HG02678 (cell line): Measurements from ENCODE around the gene DGCR6L.
"Not testable (repeated sequence)": the region's sequence is repeated elsewhere in the genome, so short reads cannot be mapped to it uniquely, and the experiment has no call there.

Source experiments
- ATAC-seq: cut with Tn5 transposase; IDR thresholded peaks from one replicate; pipeline ENCODE4 v1.9.1; 2021; ENCODE audit warnings: mild to moderate bottlenecking, moderate library complexity; ENCODE audit not compliant: unreplicated experiment

The DGCR6L gene

DNA sequence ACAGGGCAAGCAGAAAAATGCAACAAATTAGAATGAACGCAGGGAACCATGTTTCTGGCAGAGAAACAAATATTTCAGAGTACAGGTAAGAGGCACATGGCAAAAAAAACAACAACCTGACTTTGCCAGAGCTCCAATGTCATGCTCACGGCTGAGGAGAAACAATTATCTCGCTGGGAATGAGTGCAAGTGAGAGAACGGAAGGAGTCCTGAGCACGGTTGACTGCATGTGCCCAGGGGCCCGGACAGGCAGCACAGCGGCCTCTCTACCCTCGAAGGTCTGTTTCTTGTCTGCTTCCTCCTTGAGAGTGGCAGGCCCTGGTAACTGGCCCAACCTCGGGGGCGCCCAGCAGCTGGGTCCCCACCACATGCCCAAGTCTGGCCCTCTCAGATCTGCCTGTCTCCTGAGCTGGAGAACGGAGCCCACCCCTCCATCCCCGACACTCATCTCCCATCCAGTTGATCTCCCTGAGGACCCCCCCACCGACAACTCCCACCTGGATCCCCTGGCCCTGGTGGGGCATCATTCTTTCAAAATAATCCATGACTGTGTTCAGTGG lies 27.1 kb downstream of the DGCR6L start:
- no peak for ATAC-seq

DNA sequence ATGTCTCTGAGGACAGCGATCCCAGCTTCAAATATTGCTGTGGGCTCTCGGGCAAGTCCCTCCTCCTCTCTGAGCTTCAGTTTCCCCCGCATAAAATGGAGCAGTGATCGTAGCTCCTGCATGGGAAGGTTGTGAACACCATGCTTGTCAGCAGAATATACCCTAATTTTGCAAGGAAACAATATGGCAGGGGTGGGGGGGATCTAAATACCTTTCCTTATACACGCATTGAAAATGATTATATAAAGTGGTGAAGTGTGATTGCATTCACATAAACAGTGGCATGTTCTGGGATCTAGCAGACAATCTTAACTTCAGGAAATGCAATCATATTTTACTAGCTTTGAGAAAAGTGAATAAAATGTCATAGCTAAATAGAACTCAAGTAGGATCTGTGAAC lies 27.8 kb downstream of the DGCR6L start:
- ATAC-seq, result no peak

DNA sequence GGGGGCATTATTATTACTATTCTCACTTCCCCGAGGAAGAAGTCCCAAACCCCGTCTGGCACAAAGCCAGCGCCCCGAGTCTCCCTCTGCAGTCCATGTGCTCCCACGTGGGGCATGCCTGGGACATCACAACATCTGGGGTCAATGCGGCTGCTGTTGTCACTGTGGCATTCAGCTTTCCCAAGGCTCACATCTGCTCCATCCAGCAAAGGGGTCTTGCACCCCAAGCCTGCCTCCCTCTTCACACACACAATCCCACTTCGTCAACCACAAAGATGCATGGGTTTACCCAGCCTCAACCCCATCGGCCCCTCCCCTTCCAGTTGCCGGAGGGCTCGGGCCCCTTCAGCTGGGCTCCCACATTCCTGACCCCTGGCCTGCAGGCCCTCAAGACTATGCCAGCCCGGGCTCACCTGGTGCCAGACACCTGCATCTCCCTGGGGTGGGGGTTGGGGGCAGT lies 28.2 kb downstream of the DGCR6L start:
- ATAC-seq, result no peak

DNA sequence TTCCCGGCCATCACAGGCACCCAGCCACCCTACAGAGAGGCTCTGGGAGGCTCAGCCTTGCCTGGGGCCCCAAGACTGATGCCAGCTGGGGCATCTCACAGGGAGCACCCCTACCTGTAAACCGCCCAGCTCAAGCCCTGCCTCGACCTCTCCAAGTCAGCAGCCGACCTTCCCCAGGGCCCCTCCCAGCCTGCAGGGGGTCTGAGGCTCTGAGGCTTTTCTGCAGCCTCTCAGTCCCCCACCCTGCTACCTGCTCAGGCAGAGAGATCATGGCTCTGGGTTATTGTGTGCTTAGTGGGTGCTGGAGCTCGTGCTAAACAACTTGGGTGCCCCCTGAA lies 28.6 kb downstream of the DGCR6L start:
- ATAC-seq, result no peak

DNA sequence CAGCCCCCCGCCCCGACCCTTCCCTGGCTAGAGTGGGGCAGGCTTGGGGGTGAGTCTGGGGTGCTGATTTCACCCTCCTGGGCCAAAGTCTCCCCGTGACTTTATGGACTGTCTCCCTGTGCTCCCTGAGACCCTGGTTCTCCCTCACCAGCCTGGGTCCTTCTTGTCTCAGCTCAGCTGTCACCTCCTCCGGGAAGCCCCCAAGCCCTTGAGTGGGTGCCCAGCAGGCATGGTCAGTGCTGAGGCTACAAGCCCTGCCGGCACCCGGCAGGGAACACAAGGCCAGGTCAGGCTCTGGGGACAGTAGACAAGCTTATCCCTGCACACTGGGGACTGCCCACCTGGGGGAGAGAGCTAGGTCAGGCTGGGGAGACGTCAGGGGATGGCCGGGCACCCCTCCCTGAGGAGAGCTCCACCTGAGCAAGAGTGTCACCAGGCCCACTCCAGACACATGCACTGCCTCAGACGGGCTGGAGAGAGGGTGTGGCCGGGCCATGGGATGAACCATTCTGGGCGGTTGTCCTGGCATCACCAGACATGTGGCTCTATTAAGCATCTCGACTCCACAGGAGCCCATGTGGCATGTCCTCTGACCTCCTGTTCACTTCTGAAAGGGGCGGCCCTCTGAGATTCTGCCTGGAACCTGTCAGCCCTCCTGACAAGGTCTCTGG lies 29.1 kb downstream of the DGCR6L start:
- ATAC-seq, result no peak

DNA sequence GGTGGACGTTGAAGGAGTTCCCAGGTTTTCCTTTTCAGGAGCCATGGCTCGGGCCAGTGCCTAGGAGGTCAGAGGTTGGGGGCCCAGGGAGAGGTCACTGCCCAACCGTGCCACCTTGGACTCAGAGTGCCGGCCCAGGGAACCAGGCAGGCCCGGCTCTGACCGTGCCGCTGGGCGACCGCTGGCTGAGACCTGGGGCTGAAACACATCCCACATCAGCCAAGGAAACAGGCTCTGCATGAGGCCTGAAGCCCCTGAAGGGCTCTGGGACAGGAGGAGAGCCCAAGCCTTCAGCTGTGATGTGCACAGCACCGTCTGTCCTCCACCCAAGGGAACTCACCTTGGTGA lies 29.8 kb downstream of the DGCR6L start:
- ATAC-seq, result no peak

DNA sequence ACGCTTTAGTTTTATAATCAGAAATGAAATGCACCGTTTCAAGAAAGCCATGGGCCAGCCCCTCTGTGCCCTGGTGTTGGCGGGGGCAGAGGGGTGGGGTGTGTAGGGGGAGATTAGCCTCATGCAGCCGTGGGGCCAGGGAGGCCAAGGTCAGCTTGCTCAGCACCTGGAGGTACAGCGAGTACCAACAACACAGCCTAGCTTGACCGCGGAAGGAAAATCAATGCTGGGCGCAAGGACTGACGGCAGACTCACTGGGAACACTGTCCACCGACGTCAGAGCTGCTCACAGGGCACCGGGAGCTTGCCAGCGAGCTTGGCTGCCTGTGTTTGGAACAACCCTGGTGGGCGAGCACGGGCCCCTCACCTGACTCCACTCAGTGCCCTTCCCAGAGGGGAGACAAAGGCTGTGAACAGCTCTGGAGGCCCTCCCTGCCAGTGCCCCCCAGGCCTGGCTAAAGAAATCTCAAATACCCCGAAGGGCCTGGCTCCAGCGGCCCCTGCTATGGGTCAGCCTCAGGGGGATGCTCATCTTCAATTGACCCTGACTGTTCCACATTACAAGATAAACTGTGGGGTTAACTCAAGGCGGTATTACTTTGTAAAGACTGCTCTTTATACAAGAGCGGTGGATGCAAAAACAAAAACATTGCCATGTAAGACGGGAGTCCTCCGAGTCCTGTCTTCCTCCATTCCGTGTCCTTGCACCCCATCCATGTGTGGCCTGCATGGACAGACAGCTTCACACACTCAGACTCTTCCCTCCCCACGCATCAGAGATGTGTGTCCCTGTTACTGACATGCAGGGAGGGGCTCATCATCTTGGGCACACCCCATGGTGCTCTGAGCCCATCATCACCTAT lies 30.4 kb downstream of the DGCR6L start:
- not testable (repeated sequence) for ATAC-seq

DNA sequence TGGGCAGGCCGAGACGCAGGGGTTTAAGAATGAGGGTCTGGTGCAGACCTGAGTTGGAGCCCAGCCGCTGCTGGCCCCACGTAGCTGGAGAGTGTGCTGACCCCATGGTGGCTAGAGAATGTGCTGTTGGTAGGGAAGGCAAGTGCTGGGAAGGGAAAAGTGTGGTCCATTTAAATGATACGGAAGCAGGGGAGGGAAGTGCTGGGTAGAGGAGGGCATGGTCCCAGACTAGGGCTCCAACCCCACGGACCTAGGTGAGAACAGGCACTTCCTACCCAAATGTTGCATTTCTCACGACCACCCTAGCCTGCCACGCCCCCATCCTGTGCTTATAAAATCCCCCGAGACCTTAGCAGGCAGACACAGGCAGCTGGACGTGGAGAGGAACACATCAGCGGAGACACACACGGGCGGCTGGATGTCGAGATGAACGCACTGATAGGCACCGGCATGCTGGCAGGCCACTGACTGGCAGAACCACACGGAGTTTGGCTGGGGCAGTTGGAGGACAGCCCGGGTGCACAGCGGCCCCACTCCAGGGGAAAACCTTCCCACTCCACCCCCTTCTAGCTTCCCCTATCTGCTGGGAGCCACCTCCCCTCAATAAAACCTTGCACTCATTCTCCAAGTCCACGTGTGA lies 33.0 kb downstream of the DGCR6L start:
- not testable (repeated sequence) for ATAC-seq

DNA sequence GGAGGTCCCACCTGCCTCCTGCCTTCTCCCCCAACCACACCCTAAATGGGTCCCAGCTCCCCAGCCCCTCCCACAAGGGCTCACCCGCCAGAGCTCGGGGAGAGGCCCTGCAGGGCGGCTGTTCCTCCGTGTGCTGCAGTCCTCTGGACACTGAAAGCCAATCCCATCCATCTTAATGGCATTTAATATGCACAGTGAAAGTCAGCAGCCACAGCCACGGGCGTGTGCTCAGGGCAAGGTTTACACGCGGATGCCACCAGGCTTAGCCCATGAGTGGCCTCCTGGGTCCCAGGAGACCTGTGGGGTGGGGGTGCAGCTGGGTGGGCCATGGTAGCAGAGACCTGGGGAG lies 33.6 kb downstream of the DGCR6L start:
- not testable (repeated sequence) for ATAC-seq

DNA sequence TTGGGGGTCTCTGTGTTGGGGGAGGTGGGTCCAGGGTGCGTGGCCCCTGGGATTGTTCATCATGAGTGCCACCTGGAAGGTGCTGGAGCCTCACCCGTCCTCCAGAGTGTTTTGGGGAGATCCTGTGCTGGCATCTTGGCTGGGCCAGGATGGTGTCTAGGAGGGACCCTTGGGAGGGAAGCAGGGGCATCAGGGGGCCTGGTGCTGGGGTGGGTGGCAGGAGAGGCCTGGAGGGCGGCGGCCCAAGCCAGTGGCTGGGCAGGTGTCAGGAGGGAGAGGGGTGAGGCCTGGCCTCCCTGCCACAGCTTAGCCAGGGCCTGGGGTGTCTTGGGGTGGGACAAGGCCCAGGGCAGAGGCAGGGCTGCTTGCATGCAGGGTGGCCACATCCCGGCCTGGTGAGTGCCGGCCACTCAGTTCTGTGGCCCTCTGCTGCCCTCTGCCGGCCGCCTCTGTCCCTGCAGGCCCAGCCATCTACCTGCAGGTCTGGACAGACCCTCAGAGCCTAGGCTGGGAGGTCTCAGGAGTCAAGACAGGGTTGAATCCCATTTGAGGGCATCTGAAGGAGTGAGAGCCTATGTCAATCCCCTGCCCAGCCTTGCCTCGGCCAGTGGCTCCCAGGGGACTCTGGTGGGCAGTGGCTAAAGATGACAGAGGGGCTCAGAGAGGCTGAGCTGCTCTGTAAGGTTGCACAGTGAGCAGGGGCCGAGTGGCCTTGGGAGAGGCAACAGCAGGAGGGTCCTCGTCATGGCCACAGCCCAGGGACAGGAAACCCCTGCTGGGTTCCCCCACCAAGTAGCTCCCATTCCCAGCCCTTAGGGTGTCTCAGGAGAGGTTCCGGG lies 34.2 kb downstream of the DGCR6L start:
- ATAC-seq, result not testable (repeated sequence)

DNA sequence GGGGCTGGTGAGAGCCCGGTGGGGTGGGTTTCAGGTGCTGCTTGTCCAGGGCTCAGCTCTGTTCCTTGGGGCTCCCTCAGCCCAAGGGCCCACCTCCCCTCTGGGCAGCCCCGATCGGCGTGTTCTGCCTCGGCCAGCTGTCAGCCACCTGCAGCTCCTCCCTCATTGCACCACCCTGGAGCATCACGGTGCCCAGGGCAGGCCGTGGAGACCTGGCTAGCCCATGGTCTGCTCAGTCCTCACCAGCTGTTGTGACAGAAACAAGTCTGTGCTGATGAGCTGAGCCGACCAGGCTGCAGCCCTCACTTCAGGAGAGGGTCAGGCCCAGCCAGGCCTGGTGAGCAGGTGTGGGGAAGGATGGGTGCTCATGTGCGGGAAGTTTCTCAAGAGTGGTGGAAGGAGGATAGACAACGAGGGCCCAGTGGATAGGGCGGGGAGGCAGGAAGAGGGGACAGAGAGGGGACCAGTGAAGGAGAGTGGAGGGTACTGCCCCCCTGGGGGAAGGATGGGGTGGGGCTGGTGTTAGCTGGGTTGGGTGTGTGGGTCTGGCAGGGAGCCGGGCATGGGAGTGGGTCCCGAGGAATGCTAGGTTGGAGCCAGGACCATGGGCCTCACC lies 35.3 kb downstream of the DGCR6L start:
- no peak for ATAC-seq

DNA sequence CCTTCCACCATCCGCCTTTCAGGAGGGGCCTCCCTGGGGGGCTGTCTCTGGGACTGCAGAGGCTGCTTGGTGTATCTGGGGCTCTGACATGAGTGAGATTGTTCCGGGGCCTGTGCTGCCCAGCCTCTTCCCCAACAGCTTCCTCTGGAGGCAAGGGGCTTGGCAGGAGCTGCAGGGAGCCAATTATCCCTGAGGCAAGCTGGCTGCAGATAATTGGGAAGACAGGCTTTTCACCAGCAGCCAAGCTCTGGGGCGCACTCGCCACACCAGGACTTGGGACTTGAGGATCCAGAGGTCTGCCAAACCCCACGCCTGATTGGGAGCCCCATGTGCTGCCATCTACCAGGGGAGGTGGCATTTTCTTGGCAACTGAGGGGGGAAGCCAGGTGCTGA lies 36.2 kb downstream of the DGCR6L start:
- ATAC-seq, result no peak

DNA sequence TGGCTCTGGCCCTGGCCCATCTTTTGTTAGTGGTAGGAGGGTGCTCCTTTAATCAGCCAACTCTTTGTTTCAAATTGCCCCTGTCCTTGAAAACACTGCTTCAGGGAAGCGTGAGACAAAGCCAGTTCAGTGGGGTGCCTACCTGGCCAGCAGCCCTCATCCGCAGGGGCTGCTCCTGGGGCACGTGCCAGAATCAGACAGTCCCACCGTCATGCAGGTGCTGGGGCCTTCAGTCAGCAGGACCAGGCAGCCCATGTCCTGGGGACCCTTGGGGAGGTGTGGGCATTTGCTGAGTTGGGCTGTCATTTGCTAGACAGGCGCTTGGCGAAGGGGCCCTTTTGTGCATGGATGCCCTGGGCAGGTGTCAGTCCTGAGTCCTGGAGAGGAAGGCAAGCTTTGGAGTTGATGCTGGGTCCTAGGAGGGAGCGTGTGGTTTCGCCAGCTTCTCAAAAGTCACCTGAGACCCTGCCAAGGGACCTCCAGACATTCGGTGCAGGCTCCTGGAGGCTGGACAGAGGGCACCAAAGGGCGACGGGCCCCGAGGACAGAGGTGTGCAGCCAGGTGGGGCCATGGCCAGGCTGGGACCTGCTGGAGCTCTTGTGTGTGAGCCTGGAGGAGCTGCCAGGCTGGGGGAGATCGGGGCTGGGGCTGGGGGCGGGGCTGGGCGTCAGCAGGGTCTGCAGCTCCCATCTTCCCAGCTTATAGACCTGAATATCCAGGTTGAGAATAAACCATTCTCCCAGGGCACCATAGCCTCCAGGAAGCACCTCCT lies 36.8 kb downstream of the DGCR6L start:
- no peak for ATAC-seq

DNA sequence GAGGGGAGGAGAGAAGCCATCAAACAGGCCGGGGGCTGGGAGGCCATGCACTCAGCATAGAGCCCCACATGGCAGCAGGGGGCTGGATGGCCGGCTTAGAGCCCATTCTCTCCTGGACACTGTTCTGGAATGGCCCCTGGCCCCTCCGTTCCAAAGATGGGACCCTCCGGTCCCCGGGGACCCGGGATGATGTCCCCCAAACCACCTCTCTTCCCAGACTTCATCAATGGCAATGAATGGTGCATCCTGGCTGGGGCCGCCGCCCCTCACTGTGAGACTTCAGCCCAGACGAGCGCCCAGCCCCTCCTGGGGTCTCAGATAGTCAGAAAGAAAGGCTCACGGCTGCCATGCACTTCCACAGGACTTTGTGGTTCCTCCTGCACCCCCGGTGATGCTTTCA lies 38.0 kb downstream of the DGCR6L start:
- no peak for ATAC-seq

DNA sequence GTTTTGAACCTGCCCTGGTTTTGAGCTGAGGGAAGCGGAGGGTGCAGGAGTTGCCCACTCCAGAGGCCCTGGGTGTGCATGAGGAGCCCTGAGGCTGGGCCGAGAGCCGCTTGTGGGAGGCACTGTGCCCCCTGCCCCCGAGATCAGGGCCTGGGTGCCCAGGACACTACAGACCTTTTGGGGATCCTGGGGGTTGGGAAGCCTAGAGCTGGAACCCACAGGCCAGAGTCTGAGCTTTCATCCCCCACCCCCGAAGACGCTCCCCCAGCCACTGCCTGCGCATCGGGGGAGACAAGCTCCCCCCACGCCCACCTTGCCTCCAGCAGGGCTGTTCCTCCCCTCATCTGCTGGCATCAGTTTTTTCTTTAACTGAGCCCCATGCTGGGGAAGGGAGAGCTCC lies 38.4 kb downstream of the DGCR6L start:
- ATAC-seq, result not testable (repeated sequence)

DNA sequence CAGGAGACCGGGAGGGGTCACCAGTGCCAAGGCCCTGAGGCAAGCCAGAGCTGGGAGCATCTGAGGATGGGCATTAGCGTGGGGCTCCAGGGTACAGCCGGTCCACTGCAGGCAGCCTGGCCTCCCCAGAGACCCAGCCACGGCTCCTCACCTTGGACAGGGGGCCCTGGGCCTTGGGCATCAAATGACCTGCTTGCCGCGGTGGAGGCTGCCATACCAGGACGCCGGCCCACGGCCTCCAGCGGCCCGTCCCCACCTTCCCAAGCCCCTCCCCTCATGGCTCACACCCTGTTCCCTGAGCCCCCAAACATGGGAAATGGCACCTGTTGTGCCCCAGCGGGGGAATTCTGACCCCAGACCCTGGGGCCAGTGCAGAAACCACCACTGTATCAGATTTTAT lies 39.0 kb downstream of the DGCR6L start:
- no peak for ATAC-seq

DNA sequence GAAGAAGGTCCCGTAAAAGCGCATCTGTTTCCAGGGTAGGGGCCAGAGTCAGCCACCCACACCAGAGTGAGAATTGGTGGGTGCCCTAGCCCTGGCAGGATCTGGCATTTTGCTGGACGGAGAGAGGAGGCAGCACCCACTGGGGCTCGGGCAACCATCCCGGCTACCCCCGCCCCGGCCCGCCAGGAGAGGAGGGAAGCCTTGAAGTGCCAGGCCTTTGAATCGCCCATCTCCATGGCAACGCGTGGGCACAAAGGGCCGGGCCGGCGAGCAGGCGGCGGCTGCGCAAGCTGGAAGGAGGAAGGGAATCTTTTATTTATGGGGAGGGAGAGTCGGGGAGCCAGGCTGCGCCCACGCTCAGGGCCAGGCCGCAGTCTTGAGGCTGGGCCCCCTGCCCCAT lies 39.7 kb downstream of the DGCR6L start:
- ATAC-seq, result not testable (repeated sequence)

DNA sequence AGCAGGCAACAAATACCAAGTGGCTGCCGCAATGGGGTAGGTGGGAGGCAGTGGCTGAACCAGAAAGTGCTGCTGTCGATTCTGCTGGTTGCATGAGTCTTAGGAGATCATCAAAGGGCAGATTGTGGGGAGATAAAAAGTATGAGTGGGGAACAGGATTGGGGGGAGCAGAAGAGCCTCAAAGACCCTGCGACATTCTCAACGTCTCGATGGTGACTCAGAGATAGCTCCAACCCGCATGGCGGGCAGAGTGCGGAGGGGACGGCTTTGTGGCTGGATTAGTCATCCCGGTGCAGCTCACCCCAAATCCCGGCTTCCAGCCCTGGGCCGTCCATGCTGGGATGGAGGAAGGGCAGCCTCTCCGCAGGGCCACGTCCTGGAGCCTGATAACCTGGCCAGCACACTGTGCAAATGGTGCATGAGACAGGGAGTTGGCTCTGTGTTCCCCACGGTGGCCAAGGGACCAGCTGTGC lies 40.2 kb downstream of the DGCR6L start:
- ATAC-seq, result no peak

DNA sequence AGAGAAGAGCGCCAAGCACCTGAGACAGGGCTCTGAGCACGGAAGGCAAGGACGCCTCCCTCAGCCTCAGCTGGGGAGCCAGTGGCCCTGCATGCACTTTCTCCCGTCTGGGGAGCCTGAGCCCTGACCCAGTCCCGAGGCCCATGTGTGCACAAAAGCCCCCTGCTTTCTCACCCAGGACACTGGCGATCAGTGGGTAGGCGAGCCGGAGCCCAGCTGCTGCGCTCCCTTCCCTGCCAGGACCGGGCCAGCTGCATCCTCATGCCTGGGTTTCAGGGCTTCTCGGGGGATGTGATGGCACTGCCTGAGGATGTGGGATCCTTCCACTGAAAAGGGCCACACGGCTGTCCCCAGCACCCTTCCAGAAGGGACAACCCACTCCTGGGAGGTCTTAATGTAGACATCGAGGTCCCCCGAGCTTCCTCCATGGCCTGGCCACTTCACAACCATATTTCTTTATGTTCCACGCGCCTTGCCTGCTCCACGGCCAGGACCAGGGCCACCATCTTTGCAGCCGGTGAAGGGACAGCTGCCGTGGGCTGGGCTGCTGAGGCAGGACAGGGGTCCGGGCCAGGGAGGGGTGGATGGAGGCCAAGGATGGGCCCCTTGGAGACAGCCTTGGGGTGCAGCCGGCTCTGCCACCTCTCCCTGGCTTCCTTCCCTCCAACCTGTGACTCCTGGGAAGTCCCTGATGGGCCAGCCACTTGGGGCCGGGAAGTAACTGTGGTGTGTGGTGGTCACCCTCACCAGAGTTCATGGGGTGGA lies 41.0 kb downstream of the DGCR6L start:
- ATAC-seq, result not testable (repeated sequence)
